HL-60 (cell line): ENCODE results near the gene SH3YL1.

Source experiments
- CTCF ChIP-seq: IDR thresholded peaks from one replicate; pipeline ENCODE4 v1.5.1; 2011; ENCODE audit warnings: low read length, control low read depth, inconsistent platforms; ENCODE audit not compliant: insufficient read depth
- GABPA ChIP-seq: IDR thresholded peaks from 2 replicates; pipeline ENCODE4 v1.6.1; 2012; ENCODE audit warnings: low read depth
- POLR2AphosphoS5 ChIP-seq: IDR thresholded peaks from 2 replicates; pipeline ENCODE4 v1.6.1; 2012; ENCODE audit warnings: low read depth
- REST ChIP-seq: IDR thresholded peaks from 2 replicates; pipeline ENCODE4 v1.6.1; 2012; ENCODE audit warnings: low read depth; ENCODE audit not compliant: insufficient replicate concordance
- SPI1 ChIP-seq: IDR thresholded peaks from 2 replicates; pipeline ENCODE4 v1.6.1; 2012; ENCODE audit warnings: low read depth, mild to moderate bottlenecking, borderline replicate concordance

- TF ChIP-seq CTCF (no peak), REST (no peak), POLR2AphosphoS5 (no peak), GABPA (no peak), SPI1 (no peak)
Measured at GRCh38 chr2:208335-208734, 55.5 kb downstream of the SH3YL1 start.
